Fibroblast of skin of abdomen (primary cell): ENCODE measurements around the gene GARNL3.

ENCODE experiments used
- DNase-seq: peaks from one replicate; pipeline ENCODE4 v3.0.0-alpha.2; 2013

Gene GARNL3

GRCh38 chr9:127351182-127352166 lies 86.9 kb downstream of the GARNL3 start:
- DNase-seq: no peak

GRCh38 chr9:127353882-127354281 lies 89.3 kb downstream of the GARNL3 start:
- no peak for DNase-seq

- no peak for DNase-seq
These were observed 92.3 kb downstream of the GARNL3 start for GRCh38 chr9:127356906-127357305.

GRCh38 chr9:127358023-127358535 lies 93.5 kb downstream of the GARNL3 start:
- no peak for DNase-seq

GRCh38 chr9:127358770-127359169 lies 94.2 kb downstream of the GARNL3 start:
- DNase-seq: no peak

GRCh38 chr9:127360250-127360649 lies 95.7 kb downstream of the GARNL3 start:
- DNase-seq: no peak

GRCh38 chr9:127360829-127361228 lies 96.3 kb downstream of the GARNL3 start:
- DNase-seq: peak; percentile 10

GRCh38 chr9:127361561-127361960 lies 97.0 kb downstream of the GARNL3 start:
- DNase-seq: no peak

- DNase-seq: no peak
These were observed 98.3 kb downstream of the GARNL3 start for GRCh38 chr9:127362829-127363228.

- no peak for DNase-seq
These were observed 100.9 kb downstream of the GARNL3 start for GRCh38 chr9:127365461-127365860.

- no peak for DNase-seq
These were observed 102.0 kb downstream of the GARNL3 start for GRCh38 chr9:127366594-127366993.

GRCh38 chr9:127368852-127369402 lies 104.4 kb downstream of the GARNL3 start:
- DNase-seq: no peak

GRCh38 chr9:127369428-127369827 lies 104.9 kb downstream of the GARNL3 start:
- DNase-seq: no peak

- DNase-seq: no peak
These were observed 105.6 kb downstream of the GARNL3 start for GRCh38 chr9:127370147-127370579.

- no peak for DNase-seq
These were observed 106.4 kb downstream of the GARNL3 start for GRCh38 chr9:127370672-127371648.

GRCh38 chr9:127380479-127380878 lies 115.9 kb downstream of the GARNL3 start:
- DNase-seq: no peak

- DNase-seq: no peak
These were observed 118.0 kb downstream of the GARNL3 start for GRCh38 chr9:127382541-127382940.

- DNase-seq: no peak
These were observed 119.6 kb downstream of the GARNL3 start for GRCh38 chr9:127384016-127384730.

- DNase-seq: no peak
These were observed 120.3 kb downstream of the GARNL3 start for GRCh38 chr9:127384901-127385300.

GRCh38 chr9:127386249-127386648 lies 121.7 kb downstream of the GARNL3 start:
- no peak for DNase-seq

GRCh38 chr9:127386981-127387380 lies 122.4 kb downstream of the GARNL3 start:
- no peak for DNase-seq
